HuH-7 (cell line): Measurements from ENCODE around the gene VSTM2B.
"Not testable (repeated sequence)": the region's sequence is repeated elsewhere in the genome, so short reads cannot be mapped to it uniquely, and the experiment has no call there.

ENCODE experiments used
- DNase-seq: peaks from one replicate; pipeline ENCODE4 v3.0.0; 2011; ENCODE audit warnings: low spot score

Gene VSTM2B

DNA sequence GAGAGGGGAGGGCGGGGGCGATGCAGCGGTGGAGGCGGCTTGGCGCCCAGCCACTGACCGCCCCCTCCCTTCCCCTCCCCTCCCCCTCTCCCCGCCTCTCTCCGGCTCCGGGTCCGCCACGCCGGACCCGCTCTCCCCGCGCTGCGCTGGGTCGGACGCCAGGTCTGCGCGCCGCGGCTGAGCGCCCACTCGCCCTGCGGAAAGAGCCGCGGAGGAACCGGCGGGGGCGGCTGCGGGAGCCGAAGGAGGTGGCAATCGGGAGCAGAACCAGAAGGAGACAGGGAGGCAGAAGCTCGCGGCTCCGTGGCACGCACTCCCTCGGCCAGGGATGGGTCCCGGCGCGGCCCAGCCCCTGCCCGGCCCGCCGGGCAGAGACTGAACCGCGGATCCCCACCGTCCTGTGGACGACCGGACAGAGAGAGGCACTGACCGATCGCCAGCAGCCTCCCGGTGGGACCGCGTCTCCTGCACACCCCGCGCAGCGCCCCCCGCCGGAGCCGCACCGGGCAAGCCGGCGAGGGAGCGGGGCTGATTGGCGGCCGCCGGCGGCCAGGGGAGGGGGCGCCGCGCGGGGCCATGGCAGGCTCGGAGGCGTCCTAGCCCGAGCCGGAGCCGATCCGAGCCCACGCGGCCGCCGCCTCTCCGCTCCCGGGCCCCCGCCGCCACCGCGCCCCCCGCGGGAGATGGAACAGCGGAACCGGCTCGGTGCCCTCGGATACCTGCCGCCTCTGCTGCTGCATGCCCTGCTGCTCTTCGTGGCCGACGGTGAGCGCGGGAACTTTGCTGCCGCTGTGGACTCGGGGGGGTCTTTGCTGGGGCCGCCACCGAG, at the start of gene VSTM2B:
Gene VSTM2B, plus strand, starts transcription at position 94 of the 829 bp plus-strand sequence. Its CDS starts 590 bp downstream, at position 684.
- DNase-seq: no peak

DNA sequence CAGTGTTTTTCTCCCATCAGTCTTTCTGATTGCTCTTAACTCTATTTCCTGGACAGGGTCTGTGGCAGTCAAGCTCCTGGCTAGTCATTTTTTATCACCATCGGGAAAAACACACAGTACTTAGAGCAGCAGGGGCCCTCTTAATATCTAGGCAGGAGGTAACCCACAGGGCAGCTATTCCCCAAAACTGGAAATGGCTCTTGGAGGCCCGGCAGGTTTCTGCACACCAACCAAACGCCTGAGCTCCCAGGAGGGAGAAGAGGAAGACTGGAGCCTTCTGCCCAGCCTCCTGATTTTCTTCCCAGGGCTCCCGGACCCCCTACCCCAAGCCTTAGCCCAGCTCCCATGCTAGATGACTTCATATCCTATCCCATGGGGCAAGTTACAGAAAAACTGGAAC, 49.3 kb upstream of the VSTM2B start:
- DNase-seq: no peak

GRCh38 chr19:29477831-29478577, 47.8 kb upstream of the VSTM2B start:
- DNase-seq: no peak

DNA sequence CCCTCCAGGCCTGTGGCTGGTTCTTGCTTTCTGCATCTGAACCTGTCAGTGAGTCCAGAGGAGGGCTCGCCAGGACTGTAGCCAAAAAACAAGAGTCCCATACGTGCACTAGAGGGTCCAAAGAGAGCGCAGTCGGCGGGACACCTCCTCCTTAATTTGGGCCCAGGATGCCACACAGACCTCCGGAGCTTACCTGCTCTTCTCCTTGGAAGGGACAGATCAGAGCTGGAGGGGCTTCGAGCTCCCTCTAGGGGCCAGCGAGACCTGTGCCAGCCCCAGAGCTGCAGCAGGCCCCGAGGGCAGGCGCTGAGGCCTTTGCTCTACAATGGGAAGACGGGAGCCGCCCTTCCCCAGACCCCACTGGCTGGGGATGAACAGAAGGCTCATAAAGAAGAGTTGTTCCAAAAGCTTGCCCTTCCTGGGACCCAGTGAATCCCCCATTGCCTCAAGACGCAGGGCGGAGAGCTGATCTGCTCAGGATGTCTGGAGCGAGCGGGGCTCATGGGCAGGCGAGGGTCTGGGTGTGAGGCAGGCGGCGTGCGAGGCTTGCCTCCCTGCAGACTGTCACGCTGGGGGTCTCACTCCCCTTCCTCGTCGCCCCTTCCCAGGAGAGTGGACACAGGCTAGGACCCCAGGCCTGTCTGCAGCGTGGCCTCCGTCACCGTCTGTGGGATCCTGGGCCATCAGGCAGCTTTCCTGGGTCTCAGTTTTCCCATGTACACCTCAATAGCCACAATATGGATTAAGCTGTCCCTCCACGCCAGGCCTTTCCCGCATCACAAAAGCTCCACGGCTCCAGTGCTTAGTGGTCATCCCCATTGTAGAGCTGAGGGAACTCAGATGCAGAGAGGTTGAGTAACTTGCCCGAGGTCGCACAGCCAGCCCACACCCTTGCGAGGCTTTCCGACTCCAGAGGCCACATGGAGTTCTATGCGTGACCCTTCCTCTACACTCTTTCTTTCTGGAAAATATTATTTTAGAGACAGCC, 46.9 kb upstream of the VSTM2B start:
- DNase-seq: peak; percentile 46

DNA sequence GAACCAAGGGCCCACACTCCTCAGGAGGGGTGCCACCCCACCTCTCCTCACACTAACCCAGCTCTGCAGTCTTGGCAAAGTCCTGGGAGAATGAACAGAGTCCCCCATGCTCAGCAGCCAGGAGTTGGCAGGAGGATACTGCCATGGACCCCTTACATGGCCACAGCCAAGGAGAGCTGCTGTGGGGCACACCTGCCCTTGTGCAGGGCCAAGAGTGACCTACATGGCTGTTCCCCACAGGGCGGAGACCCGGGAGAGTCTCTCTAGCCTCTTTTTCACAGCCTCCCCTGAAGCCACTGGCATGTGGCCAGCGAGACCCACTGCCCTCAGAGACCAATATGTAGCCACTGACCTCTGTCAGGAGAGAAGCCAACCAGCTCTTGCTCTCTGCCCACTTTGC, 45.9 kb upstream of the VSTM2B start:
- DNase-seq: no peak

DNA sequence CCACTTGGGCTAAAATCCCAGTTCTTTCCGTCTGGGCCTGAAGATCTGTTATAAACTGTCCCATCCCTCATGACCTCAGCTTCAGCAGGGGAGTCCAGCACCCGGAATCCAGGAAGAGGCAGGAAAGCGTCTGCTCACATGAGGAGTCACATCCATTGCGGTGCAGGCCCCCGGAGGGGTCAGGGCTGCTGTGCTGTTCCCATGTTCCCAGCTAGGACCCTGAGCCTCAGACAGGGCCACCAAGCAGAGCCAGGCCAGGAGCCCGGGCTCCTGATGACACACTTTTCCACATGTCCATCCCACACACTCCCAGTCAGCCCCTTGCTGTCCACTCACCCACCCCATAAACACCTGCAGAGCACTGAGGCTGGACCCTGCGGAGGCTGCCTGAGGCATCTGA, 45.3 kb upstream of the VSTM2B start:
- DNase-seq: no peak

- DNase-seq: no peak
Observed at GRCh38 chr19:29482855-29483640, 42.7 kb upstream of the VSTM2B start.

GRCh38 chr19:29483641-29483920, 42.2 kb upstream of the VSTM2B start:
- DNase-seq: no peak

GRCh38 chr19:29483944-29484581, 41.7 kb upstream of the VSTM2B start:
- DNase-seq: no peak

GRCh38 chr19:29484876-29485275, 40.9 kb upstream of the VSTM2B start:
- no peak for DNase-seq

- DNase-seq: no peak
Observed at GRCh38 chr19:29485293-29485692, 40.5 kb upstream of the VSTM2B start.

- not testable (repeated sequence) for DNase-seq
Observed at GRCh38 chr19:29486961-29487360, 38.8 kb upstream of the VSTM2B start.

DNA sequence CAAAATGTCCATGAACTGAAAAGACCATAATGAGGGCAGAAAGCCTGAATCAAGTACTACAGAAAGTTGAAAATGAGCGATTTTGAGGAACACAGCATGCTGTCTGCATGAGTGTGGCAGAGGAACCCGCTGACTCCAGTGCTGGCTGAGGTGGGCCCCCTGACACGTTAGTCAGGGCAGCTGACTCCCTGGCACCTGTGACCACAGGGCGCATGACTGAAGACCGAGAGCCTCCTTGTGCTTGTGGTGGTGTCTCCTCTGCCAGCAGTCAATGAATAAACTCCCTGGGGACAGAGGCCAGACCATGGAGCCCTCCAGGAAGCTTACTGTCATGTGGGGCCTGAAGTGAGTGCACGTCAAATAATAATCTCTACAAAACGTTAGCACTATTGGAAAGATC, 38.4 kb upstream of the VSTM2B start:
- DNase-seq: no peak

- DNase-seq: no peak
Observed at GRCh38 chr19:29488316-29488715, 37.5 kb upstream of the VSTM2B start.

GRCh38 chr19:29489172-29489951, 36.4 kb upstream of the VSTM2B start:
- DNase-seq: no peak

GRCh38 chr19:29491491-29491890, 34.3 kb upstream of the VSTM2B start:
- DNase-seq: no peak

DNA sequence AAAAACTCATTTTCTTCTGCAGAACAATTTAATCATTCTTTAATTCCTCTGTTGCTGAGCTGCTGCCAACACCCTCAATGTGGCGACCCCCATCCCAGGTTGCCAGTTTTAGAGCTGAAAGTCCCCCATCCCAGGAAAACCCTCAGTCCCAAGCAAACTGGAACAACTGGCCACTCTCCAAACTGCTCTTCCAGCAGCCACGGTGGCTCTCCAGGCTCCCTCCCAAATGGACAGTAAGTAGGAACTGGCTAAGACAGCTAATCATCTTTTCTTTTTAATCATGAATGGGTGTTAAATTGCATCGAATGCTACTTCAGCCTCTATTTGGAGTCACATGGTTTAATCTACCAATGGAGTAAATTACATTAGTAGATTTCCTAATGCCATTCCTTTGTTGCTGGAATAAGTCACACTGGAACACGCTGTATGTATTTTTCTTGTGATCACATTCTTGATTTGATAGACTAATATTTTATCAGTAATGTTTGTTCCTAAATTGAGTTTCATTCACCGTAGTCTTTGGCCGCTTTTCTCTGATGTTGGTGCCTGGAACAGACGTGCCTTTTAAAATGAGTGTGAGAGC, 33.7 kb upstream of the VSTM2B start:
- DNase-seq: no peak

DNA sequence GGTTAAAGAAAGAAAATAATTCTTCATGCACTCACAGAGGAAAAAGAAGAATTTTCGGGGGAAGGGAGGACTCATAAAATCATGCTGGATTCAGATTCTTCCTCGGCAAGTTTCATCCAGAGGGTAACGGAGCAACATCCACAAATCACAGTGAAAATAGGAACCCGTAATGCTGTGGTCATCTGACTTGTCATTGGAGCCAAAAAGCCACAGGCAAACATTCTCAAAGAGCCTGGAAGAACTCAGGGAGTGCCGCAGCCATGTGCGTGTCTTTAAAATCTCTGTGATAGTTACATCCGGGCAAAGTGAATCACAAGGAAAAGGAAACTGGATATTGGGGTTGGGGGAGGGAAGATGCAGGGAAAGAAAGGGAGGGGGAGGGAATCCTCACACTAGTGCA, 33.0 kb upstream of the VSTM2B start:
- no peak for DNase-seq

GRCh38 chr19:29495091-29495490, 30.7 kb upstream of the VSTM2B start:
- no peak for DNase-seq

DNA sequence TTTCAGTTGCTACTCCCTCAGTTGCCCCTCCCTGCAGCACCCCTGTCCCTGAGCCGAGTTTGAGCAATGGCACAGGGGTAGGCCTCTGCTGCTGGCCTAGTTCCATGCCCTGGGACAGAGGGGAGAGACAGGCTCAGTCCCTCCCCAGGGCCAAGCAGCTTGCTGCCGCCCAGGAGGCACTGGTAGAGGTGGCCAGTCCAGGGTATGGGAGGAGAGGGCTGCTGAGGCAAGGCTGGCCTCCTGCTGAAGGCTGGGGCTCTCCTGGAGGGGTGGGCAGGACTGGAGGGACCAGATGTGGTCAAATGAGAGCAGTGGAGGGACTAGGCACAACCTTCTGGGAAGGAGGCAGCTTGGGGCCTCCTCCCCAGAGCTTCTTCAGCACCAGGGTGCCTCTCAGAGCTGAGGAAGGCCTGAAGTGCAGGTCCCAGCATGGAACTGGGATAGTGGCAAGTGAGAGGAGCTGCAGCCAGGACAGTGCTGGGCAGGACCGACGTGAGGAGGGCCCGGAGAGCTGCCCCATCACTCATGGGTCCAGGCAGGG, 29.8 kb upstream of the VSTM2B start:
- no peak for DNase-seq
